ENCODE measurements around the gene CDC42BPB.

Gene CDC42BPB

DNA sequence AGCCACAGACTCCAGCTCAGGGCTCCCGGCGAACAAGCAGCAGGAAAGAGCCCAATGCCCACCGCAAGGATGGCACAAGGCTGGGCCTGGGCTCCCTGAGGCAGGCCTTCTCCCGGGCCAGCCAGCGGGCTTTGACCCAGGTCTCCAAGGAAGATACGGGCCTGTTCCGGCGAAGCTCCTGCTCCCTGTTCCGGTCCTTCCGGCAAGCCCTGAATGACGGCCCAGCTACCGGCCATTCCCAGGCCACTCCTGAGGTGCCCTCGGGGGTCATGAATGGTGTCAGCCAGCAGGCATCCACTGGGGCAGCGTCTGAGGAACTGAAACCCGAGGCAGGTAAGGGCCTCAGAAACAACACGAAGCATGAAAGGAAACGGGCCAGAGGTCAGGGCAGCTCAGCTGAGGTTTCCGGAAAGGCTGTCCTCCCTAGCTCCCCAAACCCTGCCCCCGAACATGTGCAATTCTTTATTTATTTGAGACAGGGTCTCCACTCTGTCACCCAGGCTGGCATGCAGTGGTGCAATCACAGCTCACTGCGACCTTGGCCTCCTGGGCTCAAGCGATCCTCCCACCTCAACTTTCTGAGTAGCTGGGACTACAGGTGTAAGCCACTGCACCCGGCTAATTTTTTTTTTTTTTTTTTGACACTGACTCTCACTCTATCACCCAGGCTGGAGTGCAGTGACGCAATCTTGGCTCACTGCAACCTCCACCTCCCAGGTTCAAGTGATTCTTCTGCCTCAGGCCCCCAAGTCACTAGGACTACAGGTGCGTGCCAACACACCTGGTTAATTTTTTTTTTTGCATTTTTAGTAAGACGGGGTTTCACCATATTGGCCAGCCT, 43.2 kb upstream of the CDC42BPB start:
- Histone ChIP-seq H3K9me3 (ENCODE audit: insufficient read depth, low read depth, low read length) (no peaks in the 10 kb centered on the region), H3K36me3 (ENCODE audit: insufficient read depth, low read depth, low read length) (no peaks in the 10 kb centered on the region), H3K27ac (ENCODE audit: low read length) (no peak overlapping the region), H3K27me3 (ENCODE audit: insufficient read depth, low read length) (peaks cover 47% of the 10 kb centered on the region), H3K9ac (ENCODE audit: low read depth, low read length) (no peak overlapping the region), H3K4me1 (ENCODE audit: insufficient read depth, low read length) (no peaks in the 10 kb centered on the region; the same call in 1 of the 2 replicates), H3K4me3 (ENCODE audit: low read length) (no peak overlapping the region)

DNA sequence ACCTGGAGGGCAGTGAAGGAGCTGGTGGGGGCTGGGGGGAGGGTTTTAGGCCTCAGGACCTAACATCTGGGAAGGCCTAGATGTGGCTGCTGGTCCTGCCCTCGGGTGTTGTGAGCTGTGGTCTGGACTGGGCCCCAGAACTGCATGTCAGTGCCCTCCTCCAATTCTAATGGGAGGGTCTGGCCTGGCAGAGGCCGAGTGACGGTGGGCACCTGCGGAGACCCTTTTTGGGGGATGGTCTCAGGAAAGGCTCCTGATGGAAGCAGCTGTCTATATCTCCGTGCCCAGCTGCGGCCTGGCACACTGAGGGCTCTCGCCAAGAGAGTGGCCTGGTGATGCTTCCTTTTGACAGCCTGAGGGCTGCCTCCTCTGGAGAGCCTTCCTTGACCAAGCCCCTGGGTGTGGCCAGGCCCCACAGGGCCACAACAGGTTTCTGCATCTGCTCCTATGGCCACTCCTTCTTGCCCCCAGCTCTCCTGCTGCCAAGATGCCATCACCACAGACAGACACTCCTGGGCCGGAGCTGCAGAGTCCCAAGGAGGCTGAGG, 42.5 kb upstream of the CDC42BPB start:
- Histone ChIP-seq H3K4me1 (ENCODE audit: insufficient read depth, low read length) (no peaks in the 10 kb centered on the region; the same call in 1 of the 2 replicates), H3K4me3 (ENCODE audit: low read length) (no peak overlapping the region), H3K9ac (ENCODE audit: low read depth, low read length) (no peak overlapping the region), H3K27me3 (ENCODE audit: insufficient read depth, low read length) (peaks cover 40% of the 10 kb centered on the region), H3K27ac (ENCODE audit: low read length) (no peak overlapping the region), H3K36me3 (ENCODE audit: insufficient read depth, low read depth, low read length) (no peaks in the 10 kb centered on the region), H3K9me3 (ENCODE audit: insufficient read depth, low read depth, low read length) (no peaks in the 10 kb centered on the region)

- Histone ChIP-seq H3K36me3 (ENCODE audit: insufficient read depth, low read depth, low read length) (no peaks in the 10 kb centered on the region), H3K4me3 (ENCODE audit: low read length) (no peak overlapping the region), H3K9ac (ENCODE audit: low read depth, low read length) (no peak overlapping the region), H3K9me3 (ENCODE audit: insufficient read depth, low read depth, low read length) (no peaks in the 10 kb centered on the region), H3K4me1 (ENCODE audit: insufficient read depth, low read length) (no peaks in the 10 kb centered on the region; the same call in 1 of the 2 replicates), H3K27ac (ENCODE audit: low read length) (no peak overlapping the region), H3K27me3 (ENCODE audit: insufficient read depth, low read length) (peaks cover 34% of the 10 kb centered on the region)
These were observed 41.9 kb upstream of the CDC42BPB start for GRCh38 chr14:103099081-103099732.

DNA sequence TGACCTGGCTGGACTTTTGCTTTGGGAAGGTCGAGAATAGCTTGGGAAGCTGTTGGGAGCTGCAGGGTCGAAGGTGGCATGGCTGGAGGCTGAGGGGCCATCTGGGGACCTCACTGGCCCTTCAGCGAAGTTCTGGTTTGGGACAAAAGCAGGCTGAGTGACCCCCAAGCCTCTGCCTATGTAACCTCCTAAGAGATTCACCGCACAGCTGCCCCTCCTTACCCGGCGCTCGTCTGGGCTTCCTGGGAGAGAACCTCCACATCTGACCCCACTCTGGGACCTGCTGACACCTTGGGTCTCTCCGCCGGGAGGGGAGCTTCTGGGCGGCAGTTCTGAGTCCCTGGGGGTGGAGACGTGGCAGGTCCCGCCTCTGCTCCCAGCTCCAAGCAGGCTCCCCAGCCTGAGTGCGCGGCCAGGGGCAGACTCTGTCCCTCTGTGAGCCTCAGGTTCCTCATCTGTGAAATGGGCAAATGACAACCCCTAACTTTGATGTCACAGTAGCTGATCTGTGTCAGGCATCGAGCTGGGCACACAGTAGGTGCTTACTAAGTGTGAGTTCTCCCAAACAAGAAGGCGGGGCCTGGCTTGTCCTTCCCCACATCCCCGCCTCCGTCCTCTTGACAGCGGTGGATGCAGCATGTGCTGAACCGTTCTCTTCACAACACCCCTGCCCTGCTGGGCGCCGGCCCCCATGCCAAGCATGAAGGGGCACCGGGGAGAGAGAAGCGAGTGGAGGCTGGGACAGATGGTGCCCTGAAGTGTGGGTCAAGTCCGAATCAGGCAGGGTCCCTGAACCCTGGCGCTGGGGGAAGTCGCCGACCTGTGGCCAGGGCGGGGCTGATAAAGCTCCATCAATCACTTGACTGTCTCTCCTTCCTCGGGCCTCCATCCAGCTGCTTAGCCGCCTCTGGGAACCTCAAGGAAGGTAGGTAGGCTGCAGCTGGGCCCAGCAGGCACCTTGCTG, 40.9 kb upstream of the CDC42BPB start:
- Histone ChIP-seq H3K9ac (ENCODE audit: low read depth, low read length) (no peak overlapping the region), H3K27ac (ENCODE audit: low read length) (no peak overlapping the region)

DNA sequence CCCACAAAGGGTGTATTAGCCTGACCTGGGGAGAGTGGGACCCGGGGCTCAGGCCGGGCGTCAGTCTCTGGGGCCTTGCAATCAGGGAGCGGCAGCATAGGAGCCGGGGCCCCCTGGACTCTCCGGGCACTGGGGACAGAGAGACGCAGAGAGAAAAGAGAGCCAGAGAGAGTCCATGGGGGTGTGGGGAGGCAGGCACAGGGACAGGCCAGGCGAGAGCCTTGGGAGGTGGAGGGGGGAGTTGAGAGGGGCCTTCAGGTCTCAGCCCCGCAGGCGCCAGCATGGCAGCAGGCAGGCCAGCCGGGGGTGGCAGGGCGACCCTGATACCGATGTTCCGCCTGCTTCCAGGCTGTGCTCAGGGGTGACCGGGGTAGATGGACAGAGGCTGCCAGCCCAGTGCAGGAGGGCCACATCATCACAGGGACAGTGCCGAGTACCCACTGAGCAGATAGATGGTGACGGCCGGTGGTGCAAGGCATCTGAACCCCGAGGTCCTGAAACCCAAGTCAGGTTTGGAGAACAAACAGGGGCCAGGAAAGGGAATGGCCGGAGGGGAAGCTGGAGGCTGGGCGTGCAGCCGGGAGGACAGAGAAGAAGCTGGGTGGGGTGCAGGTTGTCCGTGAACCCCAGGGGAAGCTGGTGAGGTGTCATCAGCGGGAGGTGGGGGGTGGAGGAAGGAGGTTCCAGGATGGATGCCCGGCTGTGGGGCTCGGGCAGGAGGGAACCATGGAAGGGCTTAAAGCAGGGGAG, 40.1 kb upstream of the CDC42BPB start:
- no peak overlapping the region for H3K9ac ChIP-seq (ENCODE audit: low read depth, low read length)
- peaks cover 16% of the 10 kb centered on the region; the same call in 1 of the 2 replicates for H3K27me3 ChIP-seq (ENCODE audit: insufficient read depth, low read length)
- no peaks in the 10 kb centered on the region for H3K9me3 ChIP-seq (ENCODE audit: insufficient read depth, low read depth, low read length)
- H3K27ac ChIP-seq (ENCODE audit: low read length), result no peak overlapping the region
- H3K36me3 ChIP-seq (ENCODE audit: insufficient read depth, low read depth, low read length), result no peaks in the 10 kb centered on the region
- no peaks in the 10 kb centered on the region; the same call in 1 of the 2 replicates for H3K4me1 ChIP-seq (ENCODE audit: insufficient read depth, low read length)
- H3K4me3 ChIP-seq (ENCODE audit: low read length), result no peak overlapping the region

More for the DNA sequence above, 40.9 kb upstream of the CDC42BPB start:
- no peaks in the 10 kb centered on the region; the same call in 1 of the 2 replicates for H3K4me1 ChIP-seq (ENCODE audit: insufficient read depth, low read length)
- H3K9me3 ChIP-seq (ENCODE audit: insufficient read depth, low read depth, low read length), result no peaks in the 10 kb centered on the region
- H3K36me3 ChIP-seq (ENCODE audit: insufficient read depth, low read depth, low read length), result no peaks in the 10 kb centered on the region
- H3K27me3 ChIP-seq (ENCODE audit: insufficient read depth, low read length), result peaks cover 25% of the 10 kb centered on the region
- no peak overlapping the region for H3K4me3 ChIP-seq (ENCODE audit: low read length)

- peaks cover 11% of the 10 kb centered on the region; the same call in 1 of the 2 replicates for H3K27me3 ChIP-seq (ENCODE audit: insufficient read depth, low read length)
- no peak overlapping the region for H3K9ac ChIP-seq (ENCODE audit: low read depth, low read length)
- no peaks in the 10 kb centered on the region for H3K9me3 ChIP-seq (ENCODE audit: insufficient read depth, low read depth, low read length)
- H3K4me1 ChIP-seq (ENCODE audit: insufficient read depth, low read length), result no peaks in the 10 kb centered on the region; the same call in 1 of the 2 replicates
- no peak overlapping the region for H3K4me3 ChIP-seq (ENCODE audit: low read length)
- H3K27ac ChIP-seq (ENCODE audit: low read length), result no peak overlapping the region
- H3K36me3 ChIP-seq (ENCODE audit: insufficient read depth, low read depth, low read length), result no peaks in the 10 kb centered on the region
These were observed 39.0 kb upstream of the CDC42BPB start for GRCh38 chr14:103096387-103096786.

DNA sequence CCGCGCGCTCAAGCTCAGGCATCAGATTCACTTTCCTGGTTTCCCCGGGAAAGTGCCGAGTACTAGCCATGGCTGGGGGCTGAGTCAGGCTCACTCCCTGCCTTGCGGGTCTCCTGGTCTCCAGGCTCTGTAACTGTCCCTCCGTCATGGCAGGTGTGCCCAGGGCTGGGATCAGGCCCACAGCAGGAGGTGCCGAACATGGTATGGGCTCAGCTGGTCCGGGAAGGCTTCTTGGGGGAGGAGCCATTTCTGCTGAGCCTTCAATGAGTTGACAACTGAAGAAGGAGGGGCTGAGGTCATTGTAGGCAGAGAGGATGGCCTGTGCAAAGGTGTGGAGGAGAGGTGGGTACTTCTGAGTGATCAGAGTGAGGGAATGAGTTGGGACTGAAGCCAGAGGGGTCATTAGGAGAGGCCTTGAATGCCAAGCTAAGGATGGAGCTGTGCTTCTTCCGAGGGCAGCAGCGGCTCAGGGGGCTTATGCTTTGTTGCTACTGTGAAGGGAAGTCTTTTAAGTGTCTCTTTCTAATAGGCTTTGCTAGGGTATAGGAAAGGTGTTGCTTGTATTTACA, 37.9 kb upstream of the CDC42BPB start:
- H3K4me1 ChIP-seq (ENCODE audit: insufficient read depth, low read length), result no peaks in the 10 kb centered on the region; the same call in 1 of the 2 replicates
- no peaks in the 10 kb centered on the region for H3K9me3 ChIP-seq (ENCODE audit: insufficient read depth, low read depth, low read length)
- H3K36me3 ChIP-seq (ENCODE audit: insufficient read depth, low read depth, low read length), result no peaks in the 10 kb centered on the region
- H3K27ac ChIP-seq (ENCODE audit: low read length), result no peak overlapping the region
- no peak overlapping the region for H3K4me3 ChIP-seq (ENCODE audit: low read length)
- peaks cover 15% of the 10 kb centered on the region for H3K27me3 ChIP-seq (ENCODE audit: insufficient read depth, low read length)
- H3K9ac ChIP-seq (ENCODE audit: low read depth, low read length), result no peak overlapping the region

GRCh38 chr14:103094406-103095209, 37.3 kb upstream of the CDC42BPB start, which contains the start of gene EXOC3L4:
Gene EXOC3L4, plus strand, starts transcription at chr14:103094725. Its CDS starts 5,495 bp downstream, at chr14:103100220.
- Histone ChIP-seq H3K9me3 (ENCODE audit: insufficient read depth, low read depth, low read length) (no peaks in the 10 kb centered on the region), H3K36me3 (ENCODE audit: insufficient read depth, low read depth, low read length) (no peaks in the 10 kb centered on the region), H3K4me1 (ENCODE audit: insufficient read depth, low read length) (no peaks in the 10 kb centered on the region; the same call in 1 of the 2 replicates), H3K4me3 (ENCODE audit: low read length) (no peak within 1 kb of the TSS), H3K27me3 (ENCODE audit: insufficient read depth, low read length) (peaks cover 20% of the 10 kb centered on the region), H3K9ac (ENCODE audit: low read depth, low read length) (no peak within 1 kb of the TSS), H3K27ac (ENCODE audit: low read length) (no peak within 1 kb of the TSS)

DNA sequence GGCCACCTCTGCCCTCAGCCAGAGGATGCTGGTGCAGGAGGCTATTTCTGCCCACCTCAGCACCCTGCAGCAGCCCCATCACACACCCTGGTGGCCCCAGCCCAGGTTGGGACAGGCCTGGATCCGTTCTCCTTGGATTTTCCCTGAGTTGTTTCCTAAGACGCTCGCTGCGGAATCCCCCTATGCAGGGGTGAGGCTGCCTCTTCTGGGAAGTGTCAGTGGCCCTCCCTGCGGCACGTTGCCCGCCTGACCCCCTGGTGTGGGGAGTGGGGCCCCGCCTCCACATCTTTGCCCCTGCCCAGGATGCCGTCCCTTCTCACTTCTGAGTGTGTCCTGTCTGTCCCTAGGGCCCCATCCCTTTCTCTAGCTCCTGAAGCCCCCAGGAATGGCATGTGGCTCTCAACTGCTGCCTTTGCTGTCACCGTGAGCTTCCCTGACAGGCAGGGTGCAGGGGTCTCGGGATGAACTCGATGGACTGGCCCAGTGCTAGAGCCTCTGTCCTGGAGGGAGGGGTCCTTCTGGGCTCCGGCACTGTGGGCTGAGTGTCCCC, 36.6 kb upstream of the CDC42BPB start:
- no peak overlapping the region for H3K9ac ChIP-seq (ENCODE audit: low read depth, low read length)
- no peaks in the 10 kb centered on the region for H3K4me1 ChIP-seq (ENCODE audit: insufficient read depth, low read length)
- H3K36me3 ChIP-seq (ENCODE audit: insufficient read depth, low read depth, low read length), result no peaks in the 10 kb centered on the region
- H3K4me3 ChIP-seq (ENCODE audit: low read length), result no peak overlapping the region
- peaks cover 20% of the 10 kb centered on the region for H3K27me3 ChIP-seq (ENCODE audit: insufficient read depth, low read length)
- H3K27ac ChIP-seq (ENCODE audit: low read length), result no peak overlapping the region
- no peaks in the 10 kb centered on the region for H3K9me3 ChIP-seq (ENCODE audit: insufficient read depth, low read depth, low read length)

Measured in iPS-20b (cell line).